ENCODE measurements around the gene PDE6H.

PDE6H gene

GRCh38 chr12:14972816-14973215 lies at the start of gene PDE6H:
PDE6H (plus strand) TSS chr12:14973042; CDS start chr12:14978013, 4,971 bp downstream.
- DNase-seq, result no peak

GRCh38 chr12:14923944-14924343 lies 48.9 kb upstream of the PDE6H start:
- DNase-seq, result no peak

GRCh38 chr12:14924541-14924940 lies 48.3 kb upstream of the PDE6H start:
- no peak for DNase-seq

GRCh38 chr12:14927267-14927666 lies 45.6 kb upstream of the PDE6H start:
- no peak for DNase-seq

GRCh38 chr12:14928931-14929330 lies 43.9 kb upstream of the PDE6H start:
- DNase-seq, result peak; percentile 9

GRCh38 chr12:14930299-14930698 lies 42.5 kb upstream of the PDE6H start:
- peak; percentile 24 for DNase-seq

- no peak for DNase-seq
These were observed 41.5 kb upstream of the PDE6H start for GRCh38 chr12:14931359-14931758.

- DNase-seq, result peak; percentile 14
These were observed 40.9 kb upstream of the PDE6H start for GRCh38 chr12:14931791-14932560.

- DNase-seq, result no peak
These were observed 38.3 kb upstream of the PDE6H start for GRCh38 chr12:14934511-14934910.

- no peak for DNase-seq
These were observed 37.8 kb upstream of the PDE6H start for GRCh38 chr12:14935031-14935430.

- peak; percentile 10 for DNase-seq
These were observed 36.5 kb upstream of the PDE6H start for GRCh38 chr12:14936224-14936861.

- no peak for DNase-seq
These were observed 35.8 kb upstream of the PDE6H start for GRCh38 chr12:14937014-14937413.

GRCh38 chr12:14937689-14938088 lies 35.2 kb upstream of the PDE6H start:
- no peak for DNase-seq

- DNase-seq, result no peak
These were observed 34.5 kb upstream of the PDE6H start, which contains the start of gene ERP27 for GRCh38 chr12:14938301-14938700. ERP27 (minus strand) TSS chr12:14938537; CDS start chr12:14938508, 29 bp downstream.

- no peak for DNase-seq
These were observed 31.5 kb upstream of the PDE6H start for GRCh38 chr12:14941369-14941768.

- no peak for DNase-seq
These were observed 30.5 kb upstream of the PDE6H start for GRCh38 chr12:14942196-14942931.

- DNase-seq, result no peak
These were observed 26.7 kb upstream of the PDE6H start for GRCh38 chr12:14946162-14946561.

- no peak for DNase-seq
These were observed 26.0 kb upstream of the PDE6H start for GRCh38 chr12:14946861-14947260.

GRCh38 chr12:14948672-14949071 lies 24.2 kb upstream of the PDE6H start:
- peak; percentile 92 for DNase-seq

- DNase-seq, result no peak
These were observed 23.2 kb upstream of the PDE6H start for GRCh38 chr12:14949631-14950030.

- no peak for DNase-seq
These were observed 22.4 kb upstream of the PDE6H start for GRCh38 chr12:14950421-14950820.

GRCh38 chr12:14950982-14951746 lies 21.7 kb upstream of the PDE6H start:
- DNase-seq, result no peak

- DNase-seq, result peak; percentile 35
These were observed 21.0 kb upstream of the PDE6H start for GRCh38 chr12:14951851-14952250.

Measured in fibroblast of skin of right biceps (primary cell).